Measurements from ENCODE around the gene IFNA17.

DNA sequence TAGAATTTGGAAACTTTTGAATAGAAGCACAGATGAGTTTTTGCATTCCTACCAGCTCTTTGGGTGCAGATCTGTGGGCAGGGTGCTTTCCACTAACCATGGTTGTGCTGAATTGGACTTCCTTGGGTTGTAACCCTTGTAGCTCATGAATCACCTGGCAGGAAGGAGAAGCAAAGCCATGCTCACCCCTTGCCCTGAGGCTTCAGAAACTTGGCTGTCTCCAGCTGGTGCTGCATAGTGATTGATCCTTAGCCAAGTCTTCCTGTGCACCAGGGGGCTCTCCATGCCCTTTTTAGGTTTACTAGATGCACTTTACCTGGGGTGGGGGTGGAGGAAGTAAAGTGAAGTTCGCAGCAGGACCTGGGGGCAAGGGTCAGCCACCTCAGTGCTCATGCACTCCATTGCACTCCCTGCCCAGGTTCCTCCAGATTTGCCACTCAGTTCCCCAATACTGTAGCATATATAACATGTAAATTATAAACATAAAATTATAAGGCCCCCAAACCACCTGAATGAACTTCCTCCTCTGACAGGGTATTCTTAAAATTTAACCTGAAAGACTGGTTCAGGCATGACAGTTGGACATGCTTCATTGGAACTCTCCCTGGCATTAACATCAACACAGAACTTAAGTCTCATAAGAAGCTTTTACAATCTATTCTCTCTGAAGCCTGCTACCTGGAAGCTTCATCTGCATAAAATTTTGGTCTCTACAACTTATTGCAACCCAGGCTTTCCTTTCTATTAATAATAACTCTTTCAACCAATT, 37.6 kb upstream of the IFNA17 start:
- TF ChIP-seq POLR2AphosphoS5 (IDR thresholded peaks at IDR 0.05) (no peak), CTCF (IDR thresholded peaks at IDR 0.05) (no peak)
